ENCODE data around the gene APEH.

DNA sequence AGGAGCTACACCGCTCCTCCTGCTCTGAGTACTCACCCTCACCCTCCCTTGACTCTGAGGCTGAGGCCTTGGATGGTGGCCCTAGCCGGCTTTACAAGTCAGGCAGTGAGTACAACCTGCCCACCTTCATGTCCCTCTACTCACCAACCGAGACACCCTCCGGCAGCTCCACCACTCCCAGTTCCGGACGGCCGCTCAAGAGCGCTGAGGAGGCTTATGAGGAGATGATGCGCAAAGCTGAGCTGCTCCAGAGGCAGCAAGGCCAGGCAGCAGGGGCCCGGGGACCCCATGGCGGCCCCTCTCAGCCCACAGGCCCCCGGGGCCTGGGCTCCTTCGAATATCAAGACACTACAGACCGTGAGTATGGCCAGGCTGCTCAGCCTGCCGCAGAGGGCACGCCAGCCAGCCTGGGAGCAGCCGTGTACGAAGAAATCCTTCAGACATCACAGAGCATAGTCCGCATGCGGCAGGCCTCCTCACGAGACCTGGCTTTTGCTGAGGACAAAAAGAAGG lies 21.2 kb upstream of the APEH start:
- TF ChIP-seq TEAD4 (IDR thresholded peaks at IDR 0.05) (no peak), EGR1 (IDR thresholded peaks at IDR 0.05) (no peak), CEBPB (IDR thresholded peaks at IDR 0.05) (no peak), TAF1 (IDR thresholded peaks at IDR 0.05; ENCODE audit: low read depth) (no peak), FOXM1 (IDR thresholded peaks at IDR 0.05; ENCODE audit: borderline replicate concordance, low read depth) (no peak), CREB1 (IDR thresholded peaks at IDR 0.05; ENCODE audit: low read depth) (no peak), EP300 (IDR thresholded peaks at IDR 0.05; ENCODE audit: borderline replicate concordance) (no peak)
- TF ChIP-seq, protein P1, sequence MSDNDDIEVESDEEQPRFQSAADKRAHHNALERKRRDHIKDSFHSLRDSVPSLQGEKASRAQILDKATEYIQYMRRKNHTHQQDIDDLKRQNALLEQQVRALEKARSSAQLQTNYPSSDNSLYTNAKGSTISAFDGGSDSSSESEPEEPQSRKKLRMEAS (IDR thresholded peaks at IDR 0.05): no peak
- TF ChIP-seq, protein P2, sequence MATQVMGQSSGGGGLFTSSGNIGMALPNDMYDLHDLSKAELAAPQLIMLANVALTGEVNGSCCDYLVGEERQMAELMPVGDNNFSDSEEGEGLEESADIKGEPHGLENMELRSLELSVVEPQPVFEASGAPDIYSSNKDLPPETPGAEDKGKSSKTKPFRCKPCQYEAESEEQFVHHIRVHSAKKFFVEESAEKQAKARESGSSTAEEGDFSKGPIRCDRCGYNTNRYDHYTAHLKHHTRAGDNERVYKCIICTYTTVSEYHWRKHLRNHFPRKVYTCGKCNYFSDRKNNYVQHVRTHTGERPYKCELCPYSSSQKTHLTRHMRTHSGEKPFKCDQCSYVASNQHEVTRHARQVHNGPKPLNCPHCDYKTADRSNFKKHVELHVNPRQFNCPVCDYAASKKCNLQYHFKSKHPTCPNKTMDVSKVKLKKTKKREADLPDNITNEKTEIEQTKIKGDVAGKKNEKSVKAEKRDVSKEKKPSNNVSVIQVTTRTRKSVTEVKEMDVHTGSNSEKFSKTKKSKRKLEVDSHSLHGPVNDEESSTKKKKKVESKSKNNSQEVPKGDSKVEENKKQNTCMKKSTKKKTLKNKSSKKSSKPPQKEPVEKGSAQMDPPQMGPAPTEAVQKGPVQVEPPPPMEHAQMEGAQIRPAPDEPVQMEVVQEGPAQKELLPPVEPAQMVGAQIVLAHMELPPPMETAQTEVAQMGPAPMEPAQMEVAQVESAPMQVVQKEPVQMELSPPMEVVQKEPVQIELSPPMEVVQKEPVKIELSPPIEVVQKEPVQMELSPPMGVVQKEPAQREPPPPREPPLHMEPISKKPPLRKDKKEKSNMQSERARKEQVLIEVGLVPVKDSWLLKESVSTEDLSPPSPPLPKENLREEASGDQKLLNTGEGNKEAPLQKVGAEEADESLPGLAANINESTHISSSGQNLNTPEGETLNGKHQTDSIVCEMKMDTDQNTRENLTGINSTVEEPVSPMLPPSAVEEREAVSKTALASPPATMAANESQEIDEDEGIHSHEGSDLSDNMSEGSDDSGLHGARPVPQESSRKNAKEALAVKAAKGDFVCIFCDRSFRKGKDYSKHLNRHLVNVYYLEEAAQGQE (IDR thresholded peaks at IDR 0.05; ENCODE audit: low read depth): no peak
